AG04450 (cell line): ENCODE results near the gene CXADR. TPM values are rescaled to one million over a fixed set of nuclear protein-coding genes. Genes with fewer than 3 reads are reported as not detected.

Experiments
- CTCF ChIA-PET: fragments of 300-600, 350-600 bp; formaldehyde crosslinking; extraction: SDS; loops from one replicate; lab custom pipeline; 2022; ENCODE audit warnings: antibody characterized with exemption, inconsistent platforms; lab: Charles Lee
- POLR2A ChIA-PET: fragments of 350-600 bp; formaldehyde crosslinking; extraction: SDS; loops from one replicate; lab custom pipeline; 2021; ENCODE audit warnings: antibody characterized with exemption, inconsistent platforms; lab: Yijun Ruan, JAX
- DNase-seq: peaks from one replicate; pipeline ENCODE4 v3.0.0-alpha.2; 2011; ENCODE audit warnings: low read depth, low spot score
- H3K27ac ChIP-seq: one replicate; pipeline ENCODE4 v1.5.1; 2012; ENCODE audit warnings: low read depth, low read length, control low read depth
- H3K27me3 ChIP-seq: one replicate; pipeline ENCODE4 v1.6.0; 2012; ENCODE audit warnings: low read length; ENCODE audit not compliant: control insufficient read depth, insufficient read depth
- H3K4me3 ChIP-seq: 2 replicates; pipeline ENCODE4 v1.5.1; 2011; ENCODE audit warnings: mild to moderate bottlenecking, low read depth, low read length, control low read depth
- H3K9me3 ChIP-seq: 2 replicates; pipeline ENCODE4 v1.5.1; 2012; ENCODE audit warnings: low read length; ENCODE audit not compliant: control insufficient read depth, insufficient read depth
- polyA plus RNA-seq: library from polyadenylated mRNA; depleted of rRNA; stranded (reverse); fragments of >200 nt; gene quantifications from 2 replicates; pipeline ENCODE4 v1.2.3, GENCODE V29; 2011
- TF ChIP-seq, protein P1 (sequence below): IDR thresholded peaks from 2 replicates; pipeline ENCODE4 v1.5.1; 2011; ENCODE audit warnings: low read depth, low read length, control low read depth, inconsistent platforms

Gene CXADR
- polyA plus RNA-seq, 1 experiment = 0.99 TPM

DNA sequence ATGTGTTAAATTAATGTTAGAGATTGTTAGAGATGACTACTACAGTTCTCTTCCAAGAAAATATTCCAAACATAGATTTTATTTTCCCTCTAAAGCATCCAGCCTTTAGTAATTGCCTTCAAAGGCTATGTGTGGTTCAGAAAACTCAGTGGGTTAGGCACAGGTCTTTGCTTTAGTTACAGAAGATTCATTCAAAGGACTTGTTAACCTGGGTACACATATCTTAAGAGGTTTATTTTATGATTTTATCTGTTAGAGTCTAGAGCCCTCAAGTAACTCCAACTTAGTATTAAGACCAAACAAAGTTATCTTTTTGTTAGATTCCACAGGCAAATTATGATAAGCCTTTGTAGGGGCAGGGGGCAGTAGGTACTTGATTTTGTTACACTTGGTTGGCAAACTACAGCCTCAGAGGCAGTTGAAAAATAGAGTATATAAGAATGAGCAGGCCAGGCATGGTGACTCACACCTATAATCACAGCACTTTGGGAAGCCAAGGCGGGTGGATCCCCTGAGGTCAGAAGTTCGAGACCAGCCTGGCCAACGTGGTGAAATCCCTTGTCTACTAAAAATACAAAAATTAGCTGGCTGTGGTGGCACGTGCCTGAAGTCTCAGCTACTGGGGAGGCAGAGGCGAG is 37.9 kb downstream of the CXADR start:
- POLR2A ChIA-PET = no interaction called here
- DNase-seq = no peak

DNA sequence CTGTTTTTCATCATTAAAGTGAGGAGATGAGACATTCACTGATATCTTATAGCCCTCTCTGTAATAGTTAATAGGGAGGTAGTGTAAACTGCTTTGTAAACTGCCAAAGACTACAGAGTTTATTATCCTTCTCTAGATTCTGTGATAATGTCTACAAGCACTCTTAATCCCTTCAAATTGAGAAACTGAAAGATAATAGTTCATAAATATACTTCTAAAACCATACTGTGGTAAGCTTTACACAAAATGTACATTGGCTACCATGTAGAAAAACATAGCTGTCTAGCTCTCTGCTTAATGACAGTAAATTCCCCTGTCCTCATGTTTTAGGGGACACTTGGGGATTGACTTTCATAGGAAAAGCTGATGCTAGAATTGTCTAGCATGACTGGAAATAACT is 39.6 kb downstream of the CXADR start:
- Histone ChIP-seq H3K27me3 (no peaks in the 10 kb centered on the region), H3K27ac (no peak overlapping the region), H3K9me3 (no peaks in the 10 kb centered on the region), H3K4me3 (no peak overlapping the region)
- DNase-seq = no peak
- CTCF ChIA-PET = interaction anchor here (0.6 to 1.6 kb wide), 6 partner anchors 9 to 926 kb away, joined by 3 to 23 read pairs (median 4); no protein-coding TSS in a partner anchor
- TF ChIP-seq, protein P1, sequence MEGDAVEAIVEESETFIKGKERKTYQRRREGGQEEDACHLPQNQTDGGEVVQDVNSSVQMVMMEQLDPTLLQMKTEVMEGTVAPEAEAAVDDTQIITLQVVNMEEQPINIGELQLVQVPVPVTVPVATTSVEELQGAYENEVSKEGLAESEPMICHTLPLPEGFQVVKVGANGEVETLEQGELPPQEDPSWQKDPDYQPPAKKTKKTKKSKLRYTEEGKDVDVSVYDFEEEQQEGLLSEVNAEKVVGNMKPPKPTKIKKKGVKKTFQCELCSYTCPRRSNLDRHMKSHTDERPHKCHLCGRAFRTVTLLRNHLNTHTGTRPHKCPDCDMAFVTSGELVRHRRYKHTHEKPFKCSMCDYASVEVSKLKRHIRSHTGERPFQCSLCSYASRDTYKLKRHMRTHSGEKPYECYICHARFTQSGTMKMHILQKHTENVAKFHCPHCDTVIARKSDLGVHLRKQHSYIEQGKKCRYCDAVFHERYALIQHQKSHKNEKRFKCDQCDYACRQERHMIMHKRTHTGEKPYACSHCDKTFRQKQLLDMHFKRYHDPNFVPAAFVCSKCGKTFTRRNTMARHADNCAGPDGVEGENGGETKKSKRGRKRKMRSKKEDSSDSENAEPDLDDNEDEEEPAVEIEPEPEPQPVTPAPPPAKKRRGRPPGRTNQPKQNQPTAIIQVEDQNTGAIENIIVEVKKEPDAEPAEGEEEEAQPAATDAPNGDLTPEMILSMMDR = no peak
- POLR2A ChIA-PET = no interaction called here

More for the DNA sequence above, 37.9 kb downstream of the CXADR start:
- Histone ChIP-seq H3K27me3 (no peaks in the 10 kb centered on the region), H3K9me3 (no peaks in the 10 kb centered on the region), H3K4me3 (no peak overlapping the region), H3K27ac (no peak overlapping the region)
- CTCF ChIA-PET = no interaction called here
- TF ChIP-seq, protein P1 = no peak

DNA sequence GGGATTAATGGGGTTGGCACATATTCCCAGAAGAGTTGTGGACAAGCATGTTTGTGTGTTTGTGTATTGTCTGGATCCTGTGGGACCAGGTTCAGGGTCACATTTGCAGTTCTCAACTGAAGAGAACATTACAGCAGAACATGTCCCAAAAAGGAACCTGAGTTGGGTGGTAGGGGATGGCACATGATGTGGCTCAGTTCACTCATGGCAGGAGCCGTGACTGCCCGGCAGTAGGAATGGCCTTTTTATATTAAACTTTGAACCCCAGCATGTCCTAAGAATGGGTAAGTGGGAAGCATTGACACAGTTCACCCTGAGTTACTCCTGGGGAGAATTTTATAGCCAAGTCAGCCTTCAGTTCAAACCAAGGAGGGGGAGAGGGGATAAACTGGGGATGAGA is 41.3 kb downstream of the CXADR start:
- POLR2A ChIA-PET = no interaction called here
- H3K27ac ChIP-seq = no peak overlapping the region

GRCh38 chr21:17554679-17555465 is 42.0 kb downstream of the CXADR start:
- H3K27ac ChIP-seq = no peak overlapping the region
- POLR2A ChIA-PET = no interaction called here
- H3K27me3 ChIP-seq = peaks cover 2% of the 10 kb centered on the region
- no peaks in the 10 kb centered on the region for H3K9me3 ChIP-seq
- H3K4me3 ChIP-seq = no peak overlapping the region
- TF ChIP-seq, protein P1 = peak; percentile 46
- CTCF ChIA-PET = interaction anchor here (0.5 to 4.2 kb wide), 12 partner anchors 8 to 654 kb away, joined by 3 to 156 read pairs (median 4); no protein-coding TSS in a partner anchor
- DNase-seq = no peak

More for the DNA sequence above, 41.3 kb downstream of the CXADR start:
- Histone ChIP-seq H3K4me3 (no peak overlapping the region), H3K9me3 (no peaks in the 10 kb centered on the region), H3K27me3 (peaks cover 2% of the 10 kb centered on the region)
- TF ChIP-seq, protein P1 = no peak
- CTCF ChIA-PET = interaction anchor here (0.6 to 4.2 kb wide), 9 partner anchors 12 to 653 kb away, joined by 3 to 156 read pairs (median 4); no protein-coding TSS in a partner anchor
- DNase-seq = no peak
